ENCODE data around the gene MEIS1. TPM values are rescaled to one million over a fixed set of nuclear protein-coding genes. Genes with fewer than 3 reads are reported as not detected.

The MEIS1 gene
- total and polyA plus RNA-seq, 2 of the 8 experiments (the other 6 are each of a cell fraction or from before 2014, with no cell fraction given) = 0.17 to 1.2 TPM

DNA sequence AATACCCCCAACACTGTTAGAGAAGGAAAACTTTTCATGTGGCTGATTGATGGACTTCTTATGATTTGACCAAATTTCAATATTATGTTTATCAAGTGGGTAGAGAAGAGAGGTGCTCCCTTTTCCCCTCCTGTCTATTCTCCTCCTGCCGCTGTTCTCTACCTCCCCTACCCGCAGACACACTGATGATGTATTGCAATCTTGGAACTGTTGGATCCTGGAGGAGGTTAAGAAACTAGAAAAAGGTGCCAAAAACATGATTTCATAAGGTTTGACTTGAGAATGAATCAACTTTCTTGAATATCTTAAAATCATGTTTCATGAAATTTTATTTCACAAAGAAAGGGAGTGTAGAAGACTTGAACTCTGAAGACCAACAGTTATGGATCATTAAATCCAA, 125.8 kb downstream of the MEIS1 start:
- Histone ChIP-seq H2BK20ac (ENCODE audit: low read length) (no peak overlapping the region), H3K4me3 (ENCODE audit: extremely low read depth in 1 of 4, insufficient read depth in 2 of 4, low read depth in 3 of 4, low read length in 4 of 4) (no peak overlapping the region), H3K27me3 (replicated peaks in 1 of 4; ENCODE audit: control insufficient read depth in 3 of 4, extremely low read depth in 1 of 4, insufficient read depth in 3 of 4, low read length in 3 of 4) (no peaks in the 10 kb centered on the region), H3K4me1 (replicated peaks in 1 of 4; ENCODE audit: control insufficient read depth in 3 of 4, insufficient read depth in 4 of 4, low read length in 3 of 4) (peaks cover 0 to 4% (median 1%) of the 10 kb centered on the region in 4 experiments; a peak in 2 of 7 replicates), H3K79me2 (ENCODE audit: control insufficient read depth in 1 of 2, insufficient read depth in 2 of 2, low read length in 2 of 2) (no peaks in the 10 kb centered on the region), H2BK12ac (ENCODE audit: low read depth, low read length) (no peak overlapping the region), H3K36me3 (ENCODE audit: control insufficient read depth in 2 of 4, insufficient read depth in 4 of 4, low read length in 3 of 4) (no peaks in the 10 kb centered on the region), H3K79me1 (ENCODE audit: low read depth, low read length) (no peaks in the 10 kb centered on the region), H3K9me3 (ENCODE audit: insufficient read depth in 2 of 2, low read depth in 1 of 2, low read length in 1 of 2) (no peaks in the 10 kb centered on the region), H2BK15ac (ENCODE audit: low read length) (no peak overlapping the region), H4K5ac (ENCODE audit: insufficient read length, low read depth, low read length) (no peak overlapping the region), H2BK5ac (ENCODE audit: low read depth, low read length) (no peak overlapping the region), H3K4ac (replicated peaks; ENCODE audit: insufficient read length, low read depth, low read length) (no peak overlapping the region), H2AK5ac (ENCODE audit: low read depth, low read length) (no peak overlapping the region), H3K14ac (ENCODE audit: insufficient read length) (no peak overlapping the region), H3K23me2 (ENCODE audit: low read depth, low read length) (no peaks in the 10 kb centered on the region), H3K27ac (ENCODE audit: low read depth, low read length) (no peak overlapping the region), H2AFZ (ENCODE audit: low read length) (no peak overlapping the region), H4K8ac (ENCODE audit: extremely low read depth, insufficient read depth, low read length) (no peak overlapping the region), H3K56ac (replicated peaks; ENCODE audit: insufficient read length, low read depth, low read length) (no peak overlapping the region), H3K4me2 (ENCODE audit: insufficient read depth in 1 of 2, low read depth in 2 of 2, low read length in 2 of 2) (no peak overlapping the region), H3K23ac (ENCODE audit: insufficient read length) (no peak overlapping the region), H3K18ac (ENCODE audit: extremely low read depth, low read length) (no peak overlapping the region), H4K91ac (replicated peaks; ENCODE audit: insufficient read length, low read length) (no peak overlapping the region), H4K20me1 (replicated peaks in 1 of 2; ENCODE audit: control insufficient read depth in 1 of 2, insufficient read depth in 2 of 2, low read length in 2 of 2) (no peaks in the 10 kb centered on the region), H2BK120ac (replicated peaks; ENCODE audit: low read depth, low read length) (no peak overlapping the region), H3K9ac (replicated peaks in 1 of 4; ENCODE audit: extremely low read depth in 1 of 4, low read depth in 3 of 4, low read length in 3 of 4) (no peak overlapping the region)
- CTCF ChIA-PET (ENCODE audit: partially characterized antibody) = interaction anchor here (0.5 kb wide), 1 partner anchor 675 kb away, joined by 3 read pairs; no protein-coding TSS in a partner anchor
- DNase-seq (ENCODE audit: low read depth in 1 of 2, low spot score in 2 of 2) (no peak), FAIRE-seq (no peak)
- POLR2A ChIA-PET (ENCODE audit: partially characterized antibody) = no interaction called here
- 93% methylated on average over 2 of the region's 2 CpGs; no CpG with 5 or more reads in 1 of the 2 experiments for WGBS, 2 experiments (ENCODE audit: extremely low coverage in 1 of 2, insufficient coverage in 1 of 2, insufficient read length in 1 of 2, insufficient replicate concordance in 2 of 2, low coverage in 1 of 2, low lambda C conversion rate in 2 of 2, missing lambda C conversion rate in 1 of 2)
- no peak for TF ChIP-seq KDM1A (IDR thresholded peaks at IDR 0.05; ENCODE audit: borderline replicate concordance, low read length)
- no peak for TF ChIP-seq SIRT6 (IDR thresholded peaks at IDR 0.05; ENCODE audit: low read length)
- TF ChIP-seq SP1 (IDR thresholded peaks at IDR 0.05; ENCODE audit: low read depth, low read length) = no peak
- TF ChIP-seq, protein P1, sequence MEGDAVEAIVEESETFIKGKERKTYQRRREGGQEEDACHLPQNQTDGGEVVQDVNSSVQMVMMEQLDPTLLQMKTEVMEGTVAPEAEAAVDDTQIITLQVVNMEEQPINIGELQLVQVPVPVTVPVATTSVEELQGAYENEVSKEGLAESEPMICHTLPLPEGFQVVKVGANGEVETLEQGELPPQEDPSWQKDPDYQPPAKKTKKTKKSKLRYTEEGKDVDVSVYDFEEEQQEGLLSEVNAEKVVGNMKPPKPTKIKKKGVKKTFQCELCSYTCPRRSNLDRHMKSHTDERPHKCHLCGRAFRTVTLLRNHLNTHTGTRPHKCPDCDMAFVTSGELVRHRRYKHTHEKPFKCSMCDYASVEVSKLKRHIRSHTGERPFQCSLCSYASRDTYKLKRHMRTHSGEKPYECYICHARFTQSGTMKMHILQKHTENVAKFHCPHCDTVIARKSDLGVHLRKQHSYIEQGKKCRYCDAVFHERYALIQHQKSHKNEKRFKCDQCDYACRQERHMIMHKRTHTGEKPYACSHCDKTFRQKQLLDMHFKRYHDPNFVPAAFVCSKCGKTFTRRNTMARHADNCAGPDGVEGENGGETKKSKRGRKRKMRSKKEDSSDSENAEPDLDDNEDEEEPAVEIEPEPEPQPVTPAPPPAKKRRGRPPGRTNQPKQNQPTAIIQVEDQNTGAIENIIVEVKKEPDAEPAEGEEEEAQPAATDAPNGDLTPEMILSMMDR (IDR thresholded peaks at IDR 0.05; ENCODE audit: control extremely low read depth in 1 of 3, insufficient read depth in 1 of 3, low read depth in 1 of 3, low read length in 3 of 3) = no peak
- TF ChIP-seq SP4 (IDR thresholded peaks at IDR 0.05; ENCODE audit: low read length) = no peak
- TF ChIP-seq CTBP2 (IDR thresholded peaks at IDR 0.05; ENCODE audit: borderline replicate concordance, insufficient read depth, insufficient read length, low read length) = no peak
- no peak for TF ChIP-seq RNF2 (IDR thresholded peaks at IDR 0.05; ENCODE audit: borderline replicate concordance, low read depth, low read length, missing control alignments, poor library complexity, severe bottlenecking)
- TF ChIP-seq TAF7 (optimal IDR thresholded peaks at IDR 0.05; ENCODE audit: borderline replicate concordance, low read depth, low read length) = no peak

Measured in H1 (cell line).